GM12878 (cell line): ENCODE measurements around the gene SHC3.

Experiments
- CHD2 ChIP-seq: IDR thresholded peaks from 2 replicates; pipeline ENCODE4 v1.6.1; 2011; ENCODE audit warnings: low read depth, low read length, improper control_type of control experiment, borderline replicate concordance
- POLR2A ChIP-seq: IDR thresholded peaks from 2 replicates; pipeline ENCODE4 v1.6.1; 2011; ENCODE audit warnings: low read depth, mild to moderate bottlenecking, low read length
- RAD21 ChIP-seq: IDR thresholded peaks from 2 replicates; pipeline ENCODE4 v1.6.1; 2011; ENCODE audit warnings: mild to moderate bottlenecking, low read depth, low read length, moderate library complexity; ENCODE audit not compliant: insufficient read depth
- ZSCAN29 ChIP-seq: fragments of 450-650 bp; IDR thresholded peaks from 2 replicates; pipeline ENCODE4 v1.6.1; 2017; ENCODE audit warnings: mild to moderate bottlenecking, moderate library complexity
- TF ChIP-seq, protein P1 (sequence below), 3 experiments: IDR thresholded peaks in 2 of 3; conservative IDR thresholded peaks in 1 of 3; 2 replicates each; pipeline ENCODE4 v1.5.1; 2011; ENCODE audit warnings: low read depth in 3 of 3, low read length in 3 of 3, mild to moderate bottlenecking in 3 of 3, control low read depth in 2 of 3, moderate library complexity in 2 of 3, inconsistent platforms in 1 of 3, mixed read lengths in 1 of 3; ENCODE audit not compliant: control insufficient read depth in 2 of 3, insufficient read depth in 1 of 3; ENCODE audit errors: extremely low read depth in 1 of 3
- TF ChIP-seq, protein P2 (sequence below): IDR thresholded peaks from 2 replicates; pipeline ENCODE4 v1.6.1; 2012; ENCODE audit warnings: low read depth, low read length, improper control_type of control experiment

- TF ChIP-seq ZSCAN29 (no peak), RAD21 (no peak), POLR2A (no peak), CHD2 (no peak)
- TF ChIP-seq, protein P1, sequence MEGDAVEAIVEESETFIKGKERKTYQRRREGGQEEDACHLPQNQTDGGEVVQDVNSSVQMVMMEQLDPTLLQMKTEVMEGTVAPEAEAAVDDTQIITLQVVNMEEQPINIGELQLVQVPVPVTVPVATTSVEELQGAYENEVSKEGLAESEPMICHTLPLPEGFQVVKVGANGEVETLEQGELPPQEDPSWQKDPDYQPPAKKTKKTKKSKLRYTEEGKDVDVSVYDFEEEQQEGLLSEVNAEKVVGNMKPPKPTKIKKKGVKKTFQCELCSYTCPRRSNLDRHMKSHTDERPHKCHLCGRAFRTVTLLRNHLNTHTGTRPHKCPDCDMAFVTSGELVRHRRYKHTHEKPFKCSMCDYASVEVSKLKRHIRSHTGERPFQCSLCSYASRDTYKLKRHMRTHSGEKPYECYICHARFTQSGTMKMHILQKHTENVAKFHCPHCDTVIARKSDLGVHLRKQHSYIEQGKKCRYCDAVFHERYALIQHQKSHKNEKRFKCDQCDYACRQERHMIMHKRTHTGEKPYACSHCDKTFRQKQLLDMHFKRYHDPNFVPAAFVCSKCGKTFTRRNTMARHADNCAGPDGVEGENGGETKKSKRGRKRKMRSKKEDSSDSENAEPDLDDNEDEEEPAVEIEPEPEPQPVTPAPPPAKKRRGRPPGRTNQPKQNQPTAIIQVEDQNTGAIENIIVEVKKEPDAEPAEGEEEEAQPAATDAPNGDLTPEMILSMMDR (IDR thresholded peaks at IDR 0.05 in 2 of 3, conservative IDR thresholded peaks at IDR 0.05 in 1 of 3; ENCODE audit: control insufficient read depth in 2 of 3, extremely low read depth in 1 of 3, insufficient read depth in 1 of 3, low read depth in 3 of 3, low read length in 3 of 3), result no peak
- TF ChIP-seq, protein P2, sequence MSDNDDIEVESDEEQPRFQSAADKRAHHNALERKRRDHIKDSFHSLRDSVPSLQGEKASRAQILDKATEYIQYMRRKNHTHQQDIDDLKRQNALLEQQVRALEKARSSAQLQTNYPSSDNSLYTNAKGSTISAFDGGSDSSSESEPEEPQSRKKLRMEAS, result no peak
Observed at GRCh38 chr9:89166852-89167251, 11.8 kb downstream of the SHC3 start.
